Neural cell (in vitro differentiated cells): ENCODE data around the gene CHMP1A.

ENCODE experiments used
- CTCF ChIP-seq: fragments of 450-650 bp; IDR thresholded peaks from 2 replicates; pipeline ENCODE4 v1.5.1; 2014; ENCODE audit warnings: antibody characterized with exemption, mild to moderate bottlenecking, moderate library complexity; ENCODE audit not compliant: poor library complexity, severe bottlenecking
- EP300 ChIP-seq: fragments of 450-650 bp; conservative IDR thresholded peaks from 2 replicates; pipeline ENCODE4 v1.6.1; 2014; ENCODE audit warnings: antibody characterized with exemption, mild to moderate bottlenecking, moderate library complexity; ENCODE audit not compliant: poor library complexity, severe bottlenecking
- EZH2 ChIP-seq: fragments of 200-600, 300-800 bp; shearing (Covaris generic), sonication (generic); IDR thresholded peaks from 2 replicates; pipeline ENCODE4 v1.6.1; 2014; ENCODE audit warnings: antibody characterized with exemption, low read length, borderline replicate concordance, mild to moderate bottlenecking; ENCODE audit not compliant: insufficient read depth, poor library complexity, severe bottlenecking
- RAD21 ChIP-seq: fragments of 450-650 bp; conservative IDR thresholded peaks from 2 replicates; pipeline ENCODE4 v1.6.1; 2014; ENCODE audit warnings: antibody characterized with exemption, mild to moderate bottlenecking, moderate library complexity

GRCh38 chr16:89639385-89639784, 18.1 kb downstream of the CHMP1A start:
- TF ChIP-seq CTCF (no peak), EP300 (no peak), EZH2 (no peak), RAD21 (no peak)
